Left kidney (tissue), 2 donors: Measurements from ENCODE around the gene D2HGDH. TPM values are rescaled to one million over a fixed set of nuclear protein-coding genes. Genes with fewer than 3 reads are reported as not detected.
"Not testable (repeated sequence)": the region's sequence is repeated elsewhere in the genome, so short reads cannot be mapped to it uniquely, and the experiment has no call there.

Experiments used
- DNase-seq: peaks from one replicate; pipeline ENCODE4 v3.0.0-alpha.2; 2013
- polyA plus RNA-seq: library from polyadenylated mRNA; unstranded; fragments of 120-200 nt; gene quantifications from one replicate; pipeline ENCODE4 v1.2.1, GENCODE V29; 2013; ENCODE audit not compliant: insufficient read length

The D2HGDH gene
- polyA plus RNA-seq, 1 donor, result 57.0 TPM

GRCh38 chr2:241768850-241769249 lies 34.4 kb downstream of the D2HGDH start:
- DNase-seq, result no peak

DNA sequence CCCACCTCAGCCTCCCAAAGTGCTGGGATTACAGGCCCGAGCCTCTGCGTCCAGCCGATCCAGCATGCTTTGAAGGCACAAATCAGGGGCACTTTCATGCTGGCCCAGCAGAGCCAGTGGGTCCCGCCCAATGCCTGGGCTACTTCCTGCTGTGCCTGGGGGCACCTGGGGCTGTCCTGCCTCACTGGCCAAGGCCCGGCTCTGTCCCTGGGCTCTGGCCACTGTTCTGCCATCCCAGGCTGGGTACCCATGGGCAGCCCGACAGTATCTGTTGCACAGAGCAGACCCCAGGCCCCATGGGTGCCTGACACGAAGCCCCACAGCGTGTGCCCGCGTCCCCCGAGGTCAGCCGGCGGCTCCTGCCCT lies 35.4 kb downstream of the D2HGDH start:
- no peak for DNase-seq

- DNase-seq, result no peak
Observed at GRCh38 chr2:241770185-241770935, 35.9 kb downstream of the D2HGDH start.

- no peak for DNase-seq
Observed at GRCh38 chr2:241770936-241771285, 36.5 kb downstream of the D2HGDH start.

- DNase-seq, result no peak
Observed at GRCh38 chr2:241771286-241772062, 37.0 kb downstream of the D2HGDH start.

GRCh38 chr2:241772063-241772499 lies 37.7 kb downstream of the D2HGDH start:
- DNase-seq, result no peak

- DNase-seq, result no peak
Observed at GRCh38 chr2:241773511-241774418, 39.3 kb downstream of the D2HGDH start.

DNA sequence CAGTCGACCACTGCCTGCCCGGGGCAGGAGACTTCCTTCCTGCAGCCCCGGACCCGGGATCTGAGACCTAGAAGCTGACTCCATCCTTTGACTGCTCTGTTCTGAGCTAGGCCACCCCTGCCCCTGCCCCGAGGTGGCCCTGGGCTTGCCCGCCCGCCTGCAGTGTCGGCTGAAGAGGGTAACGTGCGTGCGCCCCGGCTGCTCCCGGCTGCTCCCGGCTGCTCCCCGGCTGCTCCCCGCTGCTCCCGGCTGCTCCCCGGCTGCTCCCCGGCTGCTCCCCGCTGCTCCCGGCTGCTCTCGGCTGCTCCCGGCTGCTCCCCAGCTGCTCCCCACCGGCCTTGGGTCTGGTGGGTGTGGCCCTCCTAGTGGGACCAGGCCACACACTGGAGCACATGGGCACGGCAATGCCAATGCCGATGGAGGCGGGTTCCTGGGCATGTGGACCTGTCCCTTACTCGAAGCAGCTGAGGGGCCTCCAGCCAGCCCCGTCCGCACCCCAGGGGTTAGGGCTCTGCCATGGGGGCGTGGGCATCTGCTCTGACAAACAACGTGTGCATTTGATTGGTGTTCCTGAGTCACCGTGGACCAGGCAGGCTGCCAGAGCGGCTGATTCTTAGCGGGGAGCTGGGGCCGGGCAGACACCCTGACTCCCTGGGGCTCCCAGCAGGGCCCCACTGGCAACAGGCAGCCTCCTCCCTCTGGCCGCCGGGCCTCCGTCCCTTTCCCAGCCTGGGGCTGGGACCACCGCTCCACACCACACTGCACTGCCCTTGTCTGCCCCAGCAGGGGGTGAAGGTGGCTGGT lies 40.2 kb downstream of the D2HGDH start:
- DNase-seq, result no peak

DNA sequence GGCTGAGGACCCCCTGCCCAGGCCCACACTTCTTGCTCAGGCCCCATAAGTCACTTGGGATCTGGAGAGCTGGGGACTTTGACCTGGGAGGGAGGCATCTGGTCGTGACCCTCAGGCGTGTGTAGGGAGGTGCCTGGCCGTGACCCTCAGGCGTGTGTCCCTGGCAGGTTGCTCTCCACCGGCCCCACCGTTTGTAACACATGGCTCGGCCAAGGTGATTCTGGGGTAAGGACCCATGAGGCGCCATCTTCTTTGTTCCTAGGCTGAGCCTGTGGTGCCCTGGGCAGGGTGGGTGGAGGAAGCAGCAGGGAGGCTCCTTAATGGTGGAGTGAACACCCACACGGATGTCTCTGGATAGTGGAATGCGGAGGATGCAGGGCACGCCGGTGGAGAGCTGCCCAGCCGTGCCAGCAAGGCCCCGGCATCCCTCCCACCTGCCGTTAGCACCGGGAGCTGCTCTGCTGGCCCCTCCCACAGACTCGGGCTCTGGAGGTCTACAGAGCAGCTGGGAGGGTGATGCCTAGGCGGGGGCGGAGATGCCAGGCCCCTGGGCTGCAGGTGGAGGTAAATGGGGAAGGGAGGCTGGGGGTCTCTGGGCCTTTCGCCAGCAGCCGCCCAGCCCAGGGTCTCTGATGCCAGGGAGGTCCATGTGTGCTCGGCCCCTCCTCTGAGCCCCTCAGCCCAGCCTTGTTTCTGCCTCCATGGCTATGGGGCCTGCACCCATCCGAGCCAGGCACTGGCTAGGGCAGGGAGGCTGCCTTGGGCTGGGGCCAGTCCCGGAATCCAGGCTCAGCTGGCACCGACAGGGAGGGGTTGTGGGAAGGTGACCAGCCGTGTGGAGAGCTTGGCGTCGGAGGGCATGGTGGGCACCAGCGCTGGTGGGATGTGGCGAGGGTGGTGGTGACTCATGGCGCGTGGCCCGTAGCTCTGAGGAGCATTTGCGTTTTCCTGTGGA lies 41.1 kb downstream of the D2HGDH start:
- no peak for DNase-seq

DNA sequence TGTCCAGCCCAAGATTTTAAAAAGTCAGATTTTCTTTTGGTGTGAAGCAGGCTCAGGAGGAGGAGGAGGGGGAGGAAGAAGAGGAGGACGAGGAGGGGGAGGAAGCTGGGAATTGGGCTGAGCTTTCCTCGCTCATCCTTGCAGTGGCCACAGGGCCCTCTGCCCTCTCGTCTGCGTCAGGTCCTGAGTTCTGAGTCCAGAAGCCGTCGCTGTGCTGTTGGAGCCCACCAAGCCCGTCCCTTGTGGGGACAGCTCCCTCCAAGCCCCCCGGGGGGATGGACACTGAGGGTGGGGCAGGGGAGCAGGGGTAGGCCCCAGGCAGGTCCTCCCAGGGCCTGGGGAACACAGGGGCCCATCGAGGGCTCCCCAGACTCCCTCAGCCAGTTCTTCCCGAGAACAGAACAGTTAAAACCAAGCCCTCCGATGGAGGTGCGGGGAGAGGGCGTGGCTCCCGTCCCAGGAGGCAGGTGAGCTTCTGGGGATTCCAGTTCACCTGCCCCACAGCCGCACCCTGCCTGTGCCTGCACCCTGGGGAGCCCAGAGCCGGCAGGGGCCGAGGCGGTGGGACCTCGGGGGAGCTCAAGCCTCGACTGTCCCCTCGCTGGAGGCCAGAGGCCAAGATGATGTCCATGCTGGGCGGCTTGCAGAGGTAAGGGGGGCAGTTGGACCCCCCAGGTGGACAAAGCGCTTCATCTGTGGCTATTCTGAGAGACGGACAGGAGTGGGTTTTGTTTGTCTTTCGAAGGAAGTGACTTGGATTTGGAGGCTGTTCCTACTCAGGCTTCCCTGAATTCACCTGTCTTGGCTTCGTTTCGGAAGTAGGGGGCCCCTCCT lies 42.1 kb downstream of the D2HGDH start, which contains the start of gene GAL3ST2:
TSS of gene GAL3ST2 (plus strand) at position 487 of the 834 bp plus-strand sequence. CDS start at position 621, 134 bp downstream.
- DNase-seq, result no peak

GRCh38 chr2:241777170-241777685 lies 42.8 kb downstream of the D2HGDH start:
- no peak for DNase-seq

DNA sequence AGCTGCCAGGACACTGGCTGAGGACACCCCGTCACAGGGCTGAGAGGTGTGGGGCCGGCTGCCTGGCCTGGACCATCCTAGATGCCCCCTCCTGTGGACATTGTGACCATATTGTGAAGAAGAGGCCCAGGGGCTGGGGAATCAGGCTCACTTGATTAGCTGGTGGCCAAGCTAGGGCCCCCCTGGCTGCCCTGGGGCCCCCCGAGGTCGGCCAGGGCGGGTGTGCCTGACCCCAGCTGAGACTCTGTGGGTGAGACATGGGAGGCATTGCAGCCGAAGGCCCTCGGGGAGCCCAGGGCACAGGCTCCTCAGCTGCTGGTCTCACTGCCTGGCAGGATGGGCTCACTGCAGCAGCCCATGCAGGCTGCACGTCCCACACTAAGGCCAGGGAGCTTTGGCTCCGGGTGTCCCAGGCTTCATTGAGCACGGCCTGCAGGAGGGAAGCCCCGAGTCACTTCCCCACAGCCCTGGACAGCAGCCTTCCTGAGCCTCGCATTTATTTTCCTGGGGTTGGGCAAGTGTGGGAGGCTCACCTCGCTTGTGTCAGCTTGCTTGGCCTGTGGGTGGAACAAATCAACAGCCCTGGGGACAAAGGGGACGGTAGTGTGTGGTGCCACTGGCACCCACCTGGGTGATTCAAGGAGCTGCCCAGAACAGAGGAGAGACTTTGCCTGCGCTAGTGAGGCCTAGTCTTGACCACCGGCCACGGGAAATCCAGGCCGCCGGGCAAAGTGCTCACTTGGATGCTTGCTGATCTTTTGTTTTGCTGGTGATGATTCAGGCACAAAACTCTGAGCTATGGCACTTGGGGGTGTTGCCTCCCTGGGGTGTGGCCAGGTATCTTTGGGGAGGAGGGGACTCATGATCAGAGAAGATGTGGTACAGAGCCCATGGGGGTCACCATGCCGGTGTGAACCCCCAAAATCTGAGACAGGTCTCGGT lies 43.5 kb downstream of the D2HGDH start:
- no peak for DNase-seq

DNA sequence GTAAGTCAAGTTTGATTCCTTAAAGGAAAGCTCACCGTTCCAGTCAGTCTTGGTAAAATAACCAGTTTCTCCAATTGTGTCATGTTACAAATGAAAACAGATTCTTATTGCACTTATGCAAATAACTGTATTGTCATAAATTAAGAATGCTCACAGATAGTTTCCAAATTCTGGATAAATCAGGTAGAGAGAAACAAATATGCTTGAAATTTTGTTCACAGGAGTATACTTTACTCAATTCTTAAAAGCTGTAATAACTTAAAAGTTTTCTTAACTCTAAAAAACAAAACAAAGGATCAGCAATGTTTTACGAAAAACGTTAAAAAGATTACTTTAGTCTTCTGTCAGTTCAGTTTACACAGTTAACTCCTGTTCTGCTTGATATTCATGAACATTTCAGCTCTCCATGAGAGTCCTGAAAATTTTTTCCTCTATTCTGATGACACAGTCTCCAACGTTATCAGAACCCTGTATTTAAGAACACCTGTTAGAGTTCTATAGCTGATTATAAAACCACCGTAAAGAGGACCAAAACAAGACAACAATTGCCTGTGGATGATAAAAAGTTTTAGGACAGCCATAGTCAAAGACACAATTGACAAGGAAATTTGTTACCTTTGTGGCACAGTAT lies 46.6 kb downstream of the D2HGDH start:
- no peak for DNase-seq

- DNase-seq, result not testable (repeated sequence)
Observed at GRCh38 chr2:241782053-241782452, 47.6 kb downstream of the D2HGDH start.

DNA sequence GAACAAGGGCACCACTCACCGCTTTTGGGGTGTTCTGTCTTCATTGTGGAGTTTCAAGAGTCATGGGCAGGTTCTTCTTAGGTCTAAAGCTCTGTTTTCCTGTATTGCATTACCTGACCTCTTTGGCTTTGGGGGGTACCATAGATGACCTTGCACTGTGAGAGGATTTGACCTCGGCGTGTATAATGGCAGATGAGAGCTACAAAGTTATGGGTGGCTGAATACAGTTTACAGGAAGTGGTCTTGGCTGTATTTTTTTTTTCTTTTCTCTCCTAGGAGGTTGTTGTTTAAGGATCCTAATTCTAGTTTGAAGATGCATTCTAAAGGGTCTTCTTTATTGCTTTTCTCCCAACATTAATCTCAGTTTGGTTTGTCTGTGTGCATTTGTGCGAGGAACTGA lies 53.7 kb downstream of the D2HGDH start:
- DNase-seq, result no peak

DNA sequence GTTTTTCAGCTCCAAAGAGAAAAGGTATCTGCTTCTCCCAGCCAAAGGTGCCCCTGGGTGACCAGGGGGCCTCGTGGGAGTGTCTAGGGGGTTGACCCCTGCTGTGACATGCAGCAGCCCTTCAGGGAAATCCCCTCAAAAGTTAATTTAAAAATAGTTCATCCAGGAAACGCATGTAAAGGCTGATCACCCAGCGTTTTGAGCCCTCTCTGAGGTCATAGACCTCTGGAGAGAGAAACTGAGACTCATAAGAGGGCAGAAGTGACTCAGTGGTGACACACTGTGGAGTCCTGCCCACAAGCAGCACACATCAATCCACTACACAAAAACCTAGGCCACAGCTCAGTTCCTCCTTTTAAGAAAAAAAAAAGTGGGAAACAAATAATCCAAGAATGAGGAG lies 54.1 kb downstream of the D2HGDH start:
- no peak for DNase-seq

- DNase-seq, result not testable (repeated sequence)
Observed at GRCh38 chr2:241791385-241791784, 57.0 kb downstream of the D2HGDH start.
